GM19463 (cell line): Measurements from ENCODE around the gene CRTAC1.

ENCODE experiments used
- ATAC-seq: cut with Tn5 transposase; IDR thresholded peaks from one replicate; pipeline ENCODE4 v1.9.1; 2021; ENCODE audit warnings: mild to moderate bottlenecking, moderate library complexity; ENCODE audit not compliant: unreplicated experiment

Gene CRTAC1

GRCh38 chr10:97818572-97818971 lies 211.8 kb downstream of the CRTAC1 start:
- no peak for ATAC-seq

- ATAC-seq: no peak
These were observed 213.8 kb downstream of the CRTAC1 start for GRCh38 chr10:97816609-97817008.
